ENCODE data around the gene RAB42. TPM values are rescaled to one million over a fixed set of nuclear protein-coding genes. Genes with fewer than 3 reads are reported as not detected.

RAB42 gene
- total and polyA plus RNA-seq, 9 of the 15 experiments (the other 6 are each of a cell fraction or from before 2014, with no cell fraction given), result 0.07 to 0.14 (median 0.12) TPM; not detected in 6

GRCh38 chr1:28580722-28581530 is 11.1 kb upstream of the RAB42 start (continued):
- TF ChIP-seq ESRRA (IDR thresholded peaks at IDR 0.05; ENCODE audit: borderline replicate concordance, low read depth) (peak; percentile 28; the same call in 1 of the 2 replicates), SIN3A (IDR thresholded peaks at IDR 0.05; ENCODE audit: borderline replicate concordance in 2 of 2, control insufficient read depth in 1 of 2, low read depth in 2 of 2, low read length in 2 of 2) (peak; percentile 11 to 88; a peak in 3 of 4 replicates), USF1 (CRISPR knock-in tag; IDR thresholded peaks at IDR 0.05) (0 out of 2 replicates have a peak, but pooled peaks have one; percentile 44), SMARCA4 (IDR thresholded peaks at IDR 0.05) (0 out of 2 replicates have a peak, but pooled peaks have one; percentile 22), E2F3 (CRISPR knock-in tag; IDR thresholded peaks at IDR 0.05) (no peak), CUX1 (CRISPR knock-in tag; IDR thresholded peaks at IDR 0.05) (no peak), YY1 (IDR thresholded peaks at IDR 0.05; ENCODE audit: borderline replicate concordance in 1 of 3, control insufficient read depth in 1 of 3, extremely low read depth in 1 of 3, insufficient read depth in 3 of 3, insufficient read length in 1 of 3, insufficient replicate concordance in 2 of 3, low read depth in 1 of 3, low read length in 2 of 3) (peak in 1 of 3 experiments; percentile 10), TCF3 (CRISPR knock-in tag; IDR thresholded peaks at IDR 0.05) (peak; percentile 67), ZBTB40 (IDR thresholded peaks at IDR 0.05) (peak; percentile 51; the same call in 1 of the 2 replicates), ZBTB40 (CRISPR knock-in tag; IDR thresholded peaks at IDR 0.05) (no peak)
